HG03354 (cell line): Measurements from ENCODE around the gene VAMP1.

Experiments
- ATAC-seq: cut with Tn5 transposase; IDR thresholded peaks from one replicate; pipeline ENCODE4 v1.9.1; 2021; ENCODE audit warnings: mild to moderate bottlenecking; ENCODE audit not compliant: unreplicated experiment, poor library complexity, severe bottlenecking

The VAMP1 gene

DNA sequence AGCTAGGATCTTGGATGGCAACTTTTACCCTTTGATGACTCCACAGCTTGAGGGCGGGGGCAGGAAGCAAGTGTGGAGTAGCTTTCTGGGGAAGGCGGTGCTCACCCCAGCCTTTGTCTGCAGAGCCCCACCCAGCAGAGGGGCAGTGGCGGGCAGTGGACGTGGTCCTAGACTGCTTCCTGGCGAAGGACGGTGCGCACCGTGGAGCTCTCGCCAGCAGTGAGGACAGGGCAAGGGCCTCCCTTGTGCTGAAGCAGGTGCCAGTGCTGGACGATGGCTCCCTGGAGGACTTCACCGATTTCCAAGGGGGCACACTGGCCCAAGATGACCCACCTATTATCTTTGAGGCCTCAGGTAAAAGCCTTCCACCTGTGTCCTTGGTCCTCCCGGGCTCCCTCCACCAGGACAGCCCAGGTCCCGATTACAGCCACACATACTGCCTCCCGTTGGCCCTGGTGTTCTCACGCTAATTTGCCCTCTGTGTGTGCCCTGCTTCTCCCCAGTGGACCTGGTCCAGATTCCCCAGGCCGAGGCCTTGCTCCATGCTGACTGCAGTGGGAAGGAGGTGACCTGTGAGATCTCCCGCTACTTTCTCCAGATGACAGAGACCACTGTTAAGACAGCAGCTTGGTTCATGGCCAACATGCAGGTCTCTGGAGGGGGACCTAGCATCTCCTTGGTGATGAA is 17.4 kb downstream of the VAMP1 start:
- ATAC-seq, result no peak

DNA sequence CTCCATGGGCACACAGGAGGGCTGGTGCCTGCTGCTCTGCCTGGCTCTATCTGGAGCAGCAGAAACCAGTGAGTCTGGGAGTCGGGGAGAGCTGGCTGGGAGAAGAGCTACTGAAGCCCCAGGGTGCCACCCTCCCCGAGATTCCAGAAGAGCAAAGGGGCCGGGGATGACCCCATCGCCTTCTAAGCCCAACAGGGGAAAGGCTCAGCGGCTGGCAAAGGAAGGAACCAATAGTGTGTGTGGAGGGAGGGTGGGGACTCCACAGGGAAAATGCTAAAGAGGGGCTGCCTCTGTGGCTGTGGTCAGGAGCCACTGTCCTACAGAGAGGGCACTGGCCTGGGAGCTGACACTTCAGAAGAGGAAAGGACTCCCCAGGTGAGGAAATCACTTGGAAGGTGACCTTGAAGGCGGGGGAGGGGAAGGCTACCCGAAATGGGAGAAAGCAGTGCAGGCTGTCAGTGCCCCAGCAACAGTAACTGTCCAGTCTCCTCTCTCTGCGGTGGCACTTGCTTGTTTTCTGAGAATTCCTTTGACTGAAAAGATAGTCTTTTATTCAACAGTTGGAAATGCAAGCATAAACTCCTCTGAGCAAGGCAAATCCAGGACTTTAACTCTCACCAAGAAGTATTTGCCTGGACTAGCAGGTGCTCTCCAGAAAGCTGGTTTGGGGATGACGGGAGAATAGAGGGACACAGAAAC is 18.1 kb downstream of the VAMP1 start:
- no peak for ATAC-seq

DNA sequence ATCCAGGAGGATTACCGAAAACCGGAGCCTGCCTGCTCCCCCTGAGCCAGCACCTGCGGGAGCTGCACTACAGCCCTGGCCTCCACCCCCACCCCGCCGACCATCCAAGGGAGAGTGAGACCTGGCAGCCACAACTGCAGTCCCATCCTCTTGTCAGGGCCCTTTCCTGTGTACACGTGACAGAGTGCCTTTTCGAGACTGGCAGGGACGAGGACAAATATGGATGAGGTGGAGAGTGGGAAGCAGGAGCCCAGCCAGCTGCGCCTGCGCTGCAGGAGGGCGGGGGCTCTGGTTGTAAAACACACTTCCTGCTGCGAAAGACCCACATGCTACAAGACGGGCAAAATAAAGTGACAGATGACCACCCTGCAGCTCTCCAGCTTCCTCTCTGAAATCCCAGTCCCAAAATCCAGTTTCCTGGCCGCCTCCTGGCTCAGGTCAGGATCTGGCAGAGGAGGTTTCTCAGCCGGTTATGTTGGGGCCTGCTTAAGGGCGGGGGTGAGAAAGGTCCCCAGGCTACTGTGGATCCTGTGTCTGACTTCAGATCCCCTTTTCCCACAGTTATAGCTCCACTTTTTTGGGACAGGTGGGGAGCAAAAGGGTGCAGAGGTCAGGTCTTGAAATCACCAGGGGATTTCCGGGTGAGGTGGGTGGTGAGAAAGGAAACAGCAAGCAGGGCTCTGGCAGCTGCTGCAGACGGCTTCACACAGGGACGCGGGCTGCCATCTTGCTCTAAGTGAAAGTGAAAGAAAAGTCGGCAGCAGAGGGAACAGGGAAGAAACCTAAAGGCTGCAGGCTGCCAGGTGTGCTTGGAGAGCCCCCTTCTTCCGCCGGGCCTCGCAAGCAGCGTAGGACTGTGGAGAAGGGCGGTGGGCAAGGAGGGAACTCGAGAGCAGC is 18.9 kb downstream of the VAMP1 start, which contains the start of gene TAPBPL:
Gene TAPBPL (plus strand): TSS at position 695 of the 897 bp plus-strand sequence. CDS start 207 bp downstream, outside the sequence.
- peak; percentile 85 for ATAC-seq

DNA sequence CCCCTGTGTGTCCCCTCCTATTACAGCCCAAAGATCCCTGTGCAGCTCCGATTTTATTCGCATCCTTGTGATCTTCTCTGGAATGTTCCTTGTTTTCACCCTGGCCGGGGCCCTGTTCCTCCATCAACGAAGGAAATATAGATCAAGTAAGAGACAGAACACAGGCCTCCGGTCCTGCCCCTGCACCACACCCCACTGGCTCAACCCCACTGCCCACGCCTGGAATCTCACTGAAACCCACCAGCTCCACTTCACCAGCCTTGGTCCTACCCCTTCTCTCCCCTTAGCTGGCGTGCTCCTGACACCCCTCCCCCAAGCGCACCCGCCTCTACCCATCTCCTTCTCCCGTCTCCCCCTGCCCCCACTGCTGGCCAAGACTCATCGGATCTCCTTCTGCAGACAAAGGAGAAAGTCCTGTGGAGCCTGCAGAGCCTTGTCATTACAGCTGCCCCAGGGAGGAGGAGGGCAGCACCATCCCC is 19.6 kb downstream of the VAMP1 start:
- ATAC-seq, result no peak

DNA sequence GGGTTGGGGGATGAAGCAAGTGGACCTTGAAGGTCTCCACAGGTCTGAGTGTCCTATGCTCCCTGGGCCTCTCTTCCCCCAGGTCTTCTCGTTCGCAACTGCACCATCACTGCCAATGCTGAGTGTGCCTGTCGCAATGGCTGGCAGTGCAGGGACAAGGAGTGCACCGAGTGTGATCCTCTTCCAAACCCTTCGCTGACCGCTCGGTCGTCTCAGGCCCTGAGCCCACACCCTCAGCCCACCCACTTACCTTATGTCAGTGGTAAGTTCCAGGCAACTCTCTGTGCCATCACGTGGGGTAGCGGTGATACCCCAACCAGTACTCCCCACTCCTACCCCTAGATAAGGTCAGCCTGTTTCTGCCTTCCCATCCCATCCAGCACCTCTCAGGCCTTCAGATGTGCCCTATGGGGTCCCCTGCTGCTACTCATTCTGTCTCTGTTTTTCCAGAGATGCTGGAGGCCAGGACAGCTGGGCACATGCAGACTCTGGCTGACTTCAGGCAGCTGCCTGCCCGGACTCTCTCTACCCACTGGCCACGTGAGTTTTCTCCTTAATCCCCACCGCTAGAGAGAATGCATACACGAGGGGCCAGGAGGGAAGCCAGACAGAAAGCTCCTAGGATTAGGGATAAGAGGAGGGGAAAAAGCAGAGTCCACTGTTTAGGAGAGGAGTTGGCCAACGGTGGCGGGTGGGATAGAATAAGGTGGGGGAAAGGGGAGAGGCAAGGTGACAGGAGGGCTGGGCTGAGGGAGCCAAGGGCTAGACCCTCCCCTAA is 20.2 kb downstream of the VAMP1 start:
- ATAC-seq, result no peak

DNA sequence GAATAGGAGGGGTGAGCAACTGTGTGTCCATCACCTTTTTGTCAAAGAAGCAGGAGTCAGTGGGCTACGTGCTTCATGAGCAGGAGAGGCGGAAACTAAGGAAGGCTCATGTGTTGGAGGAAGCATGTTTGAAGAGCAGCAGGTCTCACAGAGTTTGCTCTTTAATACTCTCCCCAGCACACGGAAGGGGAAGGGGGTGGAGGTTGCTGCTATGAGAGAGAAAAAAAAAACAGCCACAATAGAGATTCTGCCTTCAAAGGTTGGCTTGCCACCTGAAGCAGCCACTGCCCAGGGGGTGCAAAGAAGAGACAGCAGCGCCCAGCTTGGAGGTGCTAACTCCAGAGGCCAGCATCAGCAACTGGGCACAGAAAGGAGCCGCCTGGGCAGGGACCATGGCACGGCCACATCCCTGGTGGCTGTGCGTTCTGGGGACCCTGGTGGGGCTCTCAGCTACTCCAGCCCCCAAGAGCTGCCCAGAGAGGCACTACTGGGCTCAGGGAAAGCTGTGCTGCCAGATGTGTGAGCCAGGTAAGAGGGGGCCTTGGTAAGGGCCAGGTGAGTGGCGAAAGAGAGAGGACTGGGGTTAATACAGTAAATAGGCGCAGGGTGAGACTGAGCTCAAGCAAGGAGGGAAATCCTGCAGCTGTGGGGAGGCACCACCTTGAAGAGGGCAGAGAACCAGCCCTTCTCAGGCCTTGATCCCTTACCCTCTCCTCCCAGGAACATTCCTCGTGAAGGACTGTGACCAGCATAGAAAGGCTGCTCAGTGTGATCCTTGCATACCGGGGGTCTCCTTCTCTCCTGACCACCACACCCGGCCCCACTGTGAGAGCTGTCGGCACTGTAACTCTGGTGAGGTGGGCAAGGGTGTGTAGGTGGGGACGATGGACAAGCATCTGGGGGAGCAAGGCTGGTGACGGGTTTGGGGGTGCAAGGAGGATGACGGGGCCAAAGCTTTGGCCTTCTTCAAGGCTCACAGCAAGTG is 25.5 kb downstream of the VAMP1 start, which contains the start of gene CD27:
Gene CD27 (plus strand): TSS at position 252 of the 985 bp plus-strand sequence. CDS start 141 bp downstream, at position 393.
- ATAC-seq, result no peak

DNA sequence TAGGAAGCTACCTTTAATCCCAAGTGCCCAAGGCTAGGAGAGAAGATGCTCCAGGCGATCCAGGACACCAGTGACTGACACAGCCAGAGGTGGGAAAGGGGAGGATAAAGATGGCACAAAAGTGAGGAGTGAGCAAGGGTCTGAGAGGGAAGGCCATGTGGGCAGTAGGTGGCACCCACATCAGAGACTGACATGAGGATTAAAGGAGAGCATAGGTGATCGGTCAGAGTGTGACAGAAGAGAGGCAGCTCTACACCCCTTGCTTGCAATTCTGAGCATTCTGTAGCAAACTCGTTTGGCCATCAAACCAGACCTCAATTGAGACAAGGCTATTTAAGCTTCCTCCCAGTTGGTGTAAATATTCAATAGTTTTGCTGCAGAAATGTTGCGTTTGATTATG is 26.4 kb downstream of the VAMP1 start:
- no peak for ATAC-seq

DNA sequence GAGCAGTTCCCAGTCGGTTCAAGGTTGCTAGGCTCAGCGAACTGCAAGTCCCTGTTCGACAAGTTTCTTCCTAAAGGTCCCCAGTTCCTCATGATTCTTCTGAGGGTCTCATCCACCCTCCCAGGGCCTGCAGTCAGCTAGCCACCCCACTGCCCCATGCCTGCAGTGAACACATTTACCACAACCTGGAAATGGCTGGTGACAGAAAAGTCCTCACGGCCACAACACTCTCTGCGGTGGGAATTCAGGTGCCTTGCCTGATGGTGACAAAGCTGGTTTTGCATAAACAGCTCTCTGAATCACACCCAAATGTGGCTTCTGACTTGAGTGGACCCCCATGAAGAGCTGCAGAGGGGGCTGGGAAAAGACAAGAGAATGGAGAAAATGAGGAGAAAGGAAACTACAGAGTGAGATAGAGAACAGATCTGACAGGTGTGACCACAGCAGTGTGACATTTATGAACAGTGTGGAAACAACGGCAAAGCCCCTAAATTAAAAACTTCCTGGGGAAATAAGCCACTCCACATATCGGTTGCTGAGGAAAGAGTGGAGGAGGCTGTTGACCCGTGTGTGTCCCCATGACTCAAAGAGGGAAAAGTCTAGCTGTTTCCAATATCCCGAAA is 27.0 kb downstream of the VAMP1 start:
- peak; percentile 43 for ATAC-seq

DNA sequence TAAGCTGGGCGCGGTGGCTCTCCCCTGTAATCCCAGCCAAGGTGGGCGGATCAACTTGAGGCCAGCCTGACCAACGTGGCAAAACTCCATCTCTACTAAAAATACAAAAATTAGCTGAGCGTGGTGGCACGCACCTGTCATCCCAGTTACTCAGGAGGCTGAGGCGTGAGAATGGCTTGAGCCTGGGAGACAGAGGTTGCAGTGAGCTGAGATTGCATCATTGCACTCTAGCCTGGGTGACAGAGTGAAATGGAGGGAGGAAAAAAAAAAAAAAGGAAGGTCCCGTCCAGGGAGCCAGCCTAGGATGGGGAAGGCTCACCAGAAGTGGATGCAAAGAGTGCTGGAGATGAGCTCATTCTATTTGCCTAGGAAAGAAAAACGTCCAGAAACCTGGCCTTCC is 27.6 kb downstream of the VAMP1 start:
- no peak for ATAC-seq

DNA sequence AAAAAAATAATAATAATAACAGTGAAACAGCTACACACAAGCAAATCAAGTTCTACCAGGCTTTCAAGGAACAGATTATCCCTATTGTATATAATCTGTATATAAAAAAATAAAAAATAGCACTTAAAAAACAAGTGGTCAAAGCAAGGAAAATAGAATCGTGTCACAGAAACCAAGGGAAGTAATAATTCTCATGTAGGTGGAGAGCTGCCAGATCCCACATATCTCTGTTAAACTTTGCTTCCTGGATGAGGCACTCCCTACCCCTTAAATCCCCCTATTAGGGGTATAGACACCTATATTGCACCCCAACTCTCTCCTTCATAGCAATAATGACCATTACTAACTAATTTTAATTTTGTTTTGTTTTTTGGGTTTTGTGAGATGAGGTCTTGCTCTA is 30.1 kb downstream of the VAMP1 start:
- ATAC-seq, result no peak

DNA sequence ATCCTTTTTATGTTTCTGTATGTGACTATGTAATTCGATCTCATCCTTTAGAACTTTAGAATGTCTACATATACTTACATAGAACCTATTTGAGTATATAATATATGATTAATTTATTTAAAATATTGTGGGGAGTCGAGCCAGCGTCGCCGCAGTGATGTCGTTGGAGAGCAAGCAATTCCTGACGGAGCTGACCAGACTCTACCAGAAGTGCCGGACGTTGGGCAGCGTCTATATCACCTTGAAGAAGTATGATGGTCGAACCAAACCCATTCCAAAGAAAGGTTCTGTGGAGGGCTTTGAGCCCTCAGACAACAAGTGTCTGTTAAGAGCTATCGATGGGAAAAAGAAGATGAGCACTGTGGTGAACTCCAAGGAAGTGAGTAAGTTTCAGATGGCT is 32.1 kb downstream of the VAMP1 start:
- ATAC-seq, result no peak

DNA sequence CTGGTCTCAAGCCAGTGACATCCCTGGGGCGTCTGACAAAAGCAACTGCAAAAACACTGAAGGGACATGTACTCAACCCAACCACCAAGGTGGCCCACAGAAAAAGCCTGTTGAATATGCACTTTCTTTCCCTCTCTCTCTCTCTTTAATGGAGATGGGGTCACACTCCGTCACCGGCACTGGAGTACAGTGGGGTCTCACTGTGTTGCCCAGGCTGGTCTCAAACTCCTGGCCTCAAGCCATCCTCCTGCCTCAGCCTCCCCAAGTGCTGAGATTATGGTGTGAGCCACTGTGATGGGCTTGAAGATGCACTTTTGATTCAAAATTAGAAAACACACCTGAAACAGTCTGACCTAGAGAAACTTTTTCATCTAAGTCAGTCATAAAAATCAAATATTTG is 32.9 kb downstream of the VAMP1 start:
- ATAC-seq, result no peak

DNA sequence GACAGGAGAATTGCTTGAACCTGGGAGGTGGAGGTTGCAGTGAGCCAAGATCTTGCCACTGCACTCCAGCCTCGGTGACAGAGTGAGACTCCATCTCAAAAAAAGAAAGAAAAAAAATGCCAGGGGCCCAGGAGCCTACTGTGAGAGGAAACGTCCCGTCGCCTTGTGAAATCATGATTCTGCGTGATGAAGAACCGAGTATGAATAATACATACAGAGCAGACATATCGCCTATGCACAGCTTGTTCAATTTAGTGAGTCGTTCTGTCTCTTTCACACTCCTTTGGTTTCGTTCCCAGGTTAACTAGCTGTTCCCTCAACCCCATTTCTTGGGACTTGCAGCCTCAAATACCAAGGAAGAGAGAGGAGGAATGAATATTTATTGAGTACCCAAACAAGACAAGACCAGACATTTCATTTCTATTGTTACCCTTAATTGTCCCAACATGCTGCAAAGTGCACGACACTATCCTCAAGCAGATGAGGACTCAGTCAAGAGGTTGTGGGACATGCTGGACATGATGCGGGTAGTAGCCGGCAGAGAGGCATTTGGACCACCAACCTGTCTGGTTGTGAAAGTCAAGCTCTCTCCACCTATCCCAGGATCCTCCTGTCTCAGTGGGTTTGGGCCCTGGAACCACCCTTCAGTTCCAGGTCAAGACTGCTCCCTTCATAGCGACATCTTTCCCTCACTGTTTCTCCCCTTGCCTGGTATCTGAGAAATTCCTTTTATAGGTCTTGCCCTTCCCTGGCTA is 34.3 kb downstream of the VAMP1 start:
- ATAC-seq, result no peak

DNA sequence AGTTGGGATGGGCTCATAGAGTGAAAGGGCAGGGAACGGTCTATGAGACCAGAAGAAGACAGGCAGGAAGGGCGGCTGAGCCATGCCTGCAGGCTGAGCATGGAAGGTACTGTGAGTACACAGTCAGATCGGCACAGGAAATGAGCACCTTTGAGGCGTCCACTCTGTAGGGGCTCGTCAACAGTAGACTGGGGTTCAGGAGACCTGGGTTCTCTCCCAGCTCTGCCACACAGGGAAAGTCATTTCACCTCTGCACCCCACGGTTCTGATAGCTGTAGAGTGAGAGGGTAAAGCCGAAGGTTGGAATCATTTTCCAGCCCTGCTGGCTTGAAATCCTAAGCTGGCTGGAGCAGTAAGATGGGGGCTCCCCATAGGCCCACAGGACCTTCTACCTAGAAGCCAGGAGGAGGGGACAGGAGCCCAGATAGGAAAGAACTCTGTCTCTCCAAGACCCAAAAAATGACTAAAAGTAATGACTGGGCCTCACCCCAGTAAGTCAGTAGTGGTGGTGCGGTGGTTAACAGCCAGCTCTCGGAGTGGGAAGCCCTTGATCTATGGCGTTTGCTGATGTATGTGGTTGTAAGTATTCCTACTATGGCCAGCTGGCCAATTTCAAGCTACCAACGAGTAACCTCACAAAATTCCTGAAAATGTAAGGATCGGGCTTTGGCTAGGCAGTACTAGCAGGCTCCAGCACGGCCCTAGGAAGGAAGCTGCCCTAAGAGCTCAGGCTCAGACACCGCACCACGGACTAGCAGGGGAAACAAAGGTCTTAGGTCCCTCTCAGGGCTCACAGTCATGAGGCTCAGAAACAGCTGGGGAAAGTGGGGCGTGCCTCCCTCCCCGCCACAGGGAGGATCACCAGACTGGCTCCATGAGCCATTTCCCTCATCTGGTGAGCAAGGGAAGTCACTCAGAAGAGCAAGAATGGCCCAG is 36.0 kb downstream of the VAMP1 start:
- no peak for ATAC-seq

DNA sequence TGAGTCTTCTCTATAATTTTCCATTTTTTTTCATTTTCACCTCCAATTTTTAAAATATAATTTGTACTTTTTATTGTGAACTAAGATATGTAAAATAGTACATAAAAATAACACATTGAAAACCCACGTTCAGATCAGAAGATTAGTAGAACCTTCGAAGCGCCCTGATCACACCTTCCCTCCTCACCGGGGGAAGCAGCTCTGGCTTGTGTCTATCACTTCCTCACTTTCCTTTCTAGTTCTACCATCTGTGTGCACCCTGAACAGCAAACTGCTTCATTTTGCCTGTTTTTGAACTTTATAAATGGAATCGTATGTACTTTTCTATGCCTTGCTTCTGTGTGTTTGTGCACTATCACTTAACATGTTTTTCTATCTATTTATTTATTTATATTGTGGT is 37.5 kb downstream of the VAMP1 start:
- ATAC-seq, result peak; percentile 44
